ENCODE measurements around the gene CATSPERE.

CATSPERE gene

GRCh38 chr1:244590670-244591069 is 129.6 kb downstream of the CATSPERE start:
- H3K27ac Mint-ChIP-seq: no peak overlapping the region
- TF ChIP-seq CTCF (IDR thresholded peaks at IDR 0.05; ENCODE audit: unreplicated experiment in 3 of 3): no peak
- H3K4me1 Mint-ChIP-seq: peaks cover 9% of the 10 kb centered on the region
- H3K9me3 Mint-ChIP-seq: peaks cover 11% of the 10 kb centered on the region
- no peak overlapping the region for H3K4me3 Mint-ChIP-seq
- no peaks in the 10 kb centered on the region for H3K36me3 Mint-ChIP-seq (ENCODE audit: low read depth)
- peaks cover 3% of the 10 kb centered on the region for H3K27me3 Mint-ChIP-seq (ENCODE audit: low read depth)

- Mint-ChIP-seq H3K9me3 (no peaks in the 10 kb centered on the region), H3K4me3 (no peak overlapping the region), H3K27me3 (ENCODE audit: low read depth) (peaks cover 3% of the 10 kb centered on the region)
Measured at GRCh38 chr1:244598611-244599010, 137.5 kb downstream of the CATSPERE start.

DNA sequence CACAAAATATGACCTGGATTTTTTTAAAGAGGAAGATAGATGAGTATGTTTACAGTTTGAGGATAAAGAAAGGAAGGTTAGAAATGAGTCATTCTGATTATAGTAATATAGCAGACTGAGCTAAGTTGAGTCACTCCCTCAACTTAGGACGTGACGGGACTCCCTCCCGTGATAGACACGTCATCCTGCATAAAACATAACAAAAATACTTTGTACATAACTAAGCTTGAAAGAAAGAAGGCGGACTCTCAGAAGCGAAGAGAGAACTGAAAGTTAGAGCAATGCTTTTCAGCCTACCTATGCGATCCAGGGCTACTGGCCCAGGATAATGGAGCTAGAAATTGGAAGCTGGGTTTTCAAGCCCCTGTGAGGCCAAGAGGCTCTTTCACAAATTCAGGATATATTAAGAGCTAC is 138.9 kb downstream of the CATSPERE start:
- peaks cover 3% of the 10 kb centered on the region for H3K27me3 Mint-ChIP-seq (ENCODE audit: low read depth)
- no peak for TF ChIP-seq CTCF (IDR thresholded peaks at IDR 0.05; ENCODE audit: unreplicated experiment in 3 of 3)
- no peak overlapping the region for H3K4me3 Mint-ChIP-seq
- H3K4me1 Mint-ChIP-seq: peaks cover 5% of the 10 kb centered on the region
- no peaks in the 10 kb centered on the region for H3K36me3 Mint-ChIP-seq (ENCODE audit: low read depth)
- no peak overlapping the region for H3K27ac Mint-ChIP-seq
- H3K9me3 Mint-ChIP-seq: no peaks in the 10 kb centered on the region

More at GRCh38 chr1:244598611-244599010, 137.5 kb downstream of the CATSPERE start:
- Mint-ChIP-seq H3K36me3 (ENCODE audit: low read depth) (no peaks in the 10 kb centered on the region), H3K27ac (no peak overlapping the region), H3K4me1 (peaks cover 9% of the 10 kb centered on the region)
- no peak for TF ChIP-seq CTCF (IDR thresholded peaks at IDR 0.05; ENCODE audit: unreplicated experiment in 3 of 3)

GRCh38 chr1:244601336-244601735 is 140.3 kb downstream of the CATSPERE start:
- H3K4me1 Mint-ChIP-seq: no peaks in the 10 kb centered on the region
- no peak for TF ChIP-seq CTCF (IDR thresholded peaks at IDR 0.05; ENCODE audit: unreplicated experiment in 3 of 3)
- H3K36me3 Mint-ChIP-seq (ENCODE audit: low read depth): no peaks in the 10 kb centered on the region

GRCh38 chr1:244603498-244603897 is 142.4 kb downstream of the CATSPERE start:
- no peaks in the 10 kb centered on the region for H3K36me3 Mint-ChIP-seq (ENCODE audit: low read depth)

More at GRCh38 chr1:244601336-244601735, 140.3 kb downstream of the CATSPERE start:
- Mint-ChIP-seq H3K27me3 (ENCODE audit: low read depth) (peaks cover 8% of the 10 kb centered on the region), H3K4me3 (no peak overlapping the region), H3K9me3 (no peaks in the 10 kb centered on the region), H3K27ac (no peak overlapping the region)

More at GRCh38 chr1:244603498-244603897, 142.4 kb downstream of the CATSPERE start:
- TF ChIP-seq CTCF (IDR thresholded peaks at IDR 0.05; ENCODE audit: unreplicated experiment in 3 of 3): peak; percentile 73 to 89 (median 79)
- Mint-ChIP-seq H3K4me3 (no peak overlapping the region), H3K9me3 (no peaks in the 10 kb centered on the region), H3K27ac (no peak overlapping the region), H3K4me1 (no peaks in the 10 kb centered on the region), H3K27me3 (ENCODE audit: low read depth) (peaks cover 7% of the 10 kb centered on the region)

Measured in nephron (organoid).